Common myeloid progenitor, CD34-positive (primary cell): Measurements from ENCODE around the gene GNG10.

ENCODE experiments used
- CTCF ChIA-PET: fragments of 350-600 bp; sonication (Branson Sonifier 250); formaldehyde crosslinking; loops from one replicate; lab custom pipeline; 2021; ENCODE audit warnings: antibody characterized with exemption; lab: Charles Lee
- POLR2A ChIA-PET: fragments of 350-600 bp; sonication (Branson Sonifier 250); formaldehyde crosslinking; loops from one replicate; lab custom pipeline; 2021; ENCODE audit warnings: antibody characterized with exemption; lab: Charles Lee
- DNase-seq, 3 donors: peaks; one replicate each; pipeline versions ENCODE4 v3.0.0 to v3.0.0-alpha.2; 2013
- H3K27ac ChIP-seq, 2 experiments: 1 replicate in 1 of 2; 2 replicates in 1 of 2; pipeline ENCODE4 v1.7.0; 2013; ENCODE audit warnings: inconsistent platforms in 2 of 2, low read length in 2 of 2, mild to moderate bottlenecking in 2 of 2, low read depth in 1 of 2, moderate library complexity in 1 of 2; ENCODE audit not compliant: severe bottlenecking in 2 of 2, insufficient read depth in 1 of 2, poor library complexity in 1 of 2
- H3K27me3 ChIP-seq, 5 experiments: replicated peaks in 2 of 5; 1 replicate in 3 of 5; 2 replicates in 2 of 5; pipeline versions ENCODE4 v1.6.1 to v1.7.0; 2013; ENCODE audit warnings: low read length in 4 of 5, mild to moderate bottlenecking in 2 of 5, moderate library complexity in 2 of 5, inconsistent platforms in 1 of 5; ENCODE audit not compliant: insufficient read depth in 5 of 5, control insufficient read depth in 4 of 5
- H3K36me3 ChIP-seq, 4 experiments: 1 replicate in 2 of 4; 2 replicates in 2 of 4; pipeline versions ENCODE4 v1.6.1 to v1.7.0; 2013; ENCODE audit warnings: low read length in 3 of 4, control low read depth in 1 of 4, mild to moderate bottlenecking in 1 of 4; ENCODE audit not compliant: control insufficient read depth in 4 of 4, insufficient read depth in 4 of 4
- H3K4me1 ChIP-seq, 4 experiments: 1 replicate in 3 of 4; 2 replicates in 1 of 4; pipeline versions ENCODE4 v1.6.1 to v1.7.1; 2013; ENCODE audit warnings: low read length in 3 of 4, mild to moderate bottlenecking in 3 of 4, control low read depth in 1 of 4, inconsistent platforms in 1 of 4, moderate library complexity in 1 of 4; ENCODE audit not compliant: control insufficient read depth in 4 of 4, insufficient read depth in 4 of 4; ENCODE audit errors: control extremely low read depth in 1 of 4
- H3K4me3 ChIP-seq, 7 experiments: 1 replicate in 4 of 7; 2 replicates in 3 of 7; pipeline versions ENCODE4 v1.5.1 to v1.7.0; 2013; ENCODE audit warnings: mild to moderate bottlenecking in 7 of 7, low read length in 6 of 7, moderate library complexity in 6 of 7, inconsistent platforms in 2 of 7, low read depth in 2 of 7, control low read depth in 1 of 7; ENCODE audit not compliant: insufficient read depth in 4 of 7, control insufficient read depth in 1 of 7; ENCODE audit errors: extremely low read depth in 1 of 7
- H3K9me3 ChIP-seq, 5 experiments: 1 replicate in 4 of 5; 2 replicates in 1 of 5; pipeline versions ENCODE4 v1.6.1 to v1.7.1; 2013; ENCODE audit warnings: low read length in 4 of 5, mild to moderate bottlenecking in 2 of 5, inconsistent platforms in 1 of 5, low read depth in 1 of 5, moderate library complexity in 1 of 5; ENCODE audit not compliant: control insufficient read depth in 4 of 5, insufficient read depth in 2 of 5; ENCODE audit errors: control extremely low read depth in 1 of 5
- WGBS: methylation state at CpG from one replicate; pipeline ENCODE4 v1.1.5; 2013; ENCODE audit not compliant: insufficient coverage; 5-methylcytosine and 5-hydroxymethylcytosine counted together

The GNG10 gene

DNA sequence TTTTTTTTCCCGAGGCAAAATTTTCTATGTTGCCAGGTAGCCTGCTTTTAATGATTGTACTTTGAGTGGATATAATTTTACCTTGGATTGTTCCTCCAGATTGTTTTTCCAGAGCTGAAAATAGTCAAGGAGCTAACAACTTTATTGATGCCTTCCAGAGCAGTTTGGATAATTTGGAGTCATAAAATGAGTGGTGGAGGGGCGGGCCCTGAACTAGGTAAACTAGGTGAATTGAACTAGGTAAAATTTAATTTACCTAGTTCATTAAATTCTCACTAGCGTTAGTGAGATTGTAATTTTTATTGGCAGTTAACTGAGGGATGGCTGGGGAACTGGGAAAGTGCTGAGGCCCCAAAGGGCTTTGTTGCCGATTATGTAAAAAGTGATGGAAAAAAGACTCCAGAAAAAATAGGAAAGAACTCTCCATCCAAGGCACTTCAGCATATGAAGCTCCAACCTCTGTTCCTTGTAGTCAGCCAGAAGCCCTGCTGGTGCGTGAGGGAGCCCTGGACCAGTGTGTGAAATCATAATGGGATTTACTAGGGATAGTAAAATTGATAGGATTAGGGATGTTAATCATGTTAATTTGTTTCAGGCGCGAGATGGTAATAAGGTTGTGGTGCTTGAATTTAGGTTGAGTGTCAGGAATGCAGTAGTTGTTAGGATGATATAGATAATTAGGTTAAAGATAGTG lies 28.6 kb upstream of the GNG10 start:
- WGBS, result 100% methylated on average over 4 of the region's 7 CpGs
- no peak for DNase-seq
- Histone ChIP-seq H3K9me3 (no peaks in the 10 kb centered on the region), H3K36me3 (peaks cover 0 to 7% (median 0%) of the 10 kb centered on the region in 4 experiments), H3K27ac (no peak overlapping the region), H3K4me3 (peak overlapping the region in 3 of 7 experiments; percentile 79 to 92 (median 90)), H3K4me1 (peaks cover 12 to 26% (median 21%) of the 10 kb centered on the region in 4 experiments), H3K27me3 (no peaks in the 10 kb centered on the region)
- ChIA-PET CTCF (interaction anchor here (0.7 to 1.5 kb wide), 2 partner anchors 19 to 59 kb away, joined by 3 read pairs; no protein-coding TSS in a partner anchor), POLR2A (interaction anchor here (0.6 kb wide), 1 partner anchor 1989 kb away, joined by 3 read pairs; no protein-coding TSS in a partner anchor)

DNA sequence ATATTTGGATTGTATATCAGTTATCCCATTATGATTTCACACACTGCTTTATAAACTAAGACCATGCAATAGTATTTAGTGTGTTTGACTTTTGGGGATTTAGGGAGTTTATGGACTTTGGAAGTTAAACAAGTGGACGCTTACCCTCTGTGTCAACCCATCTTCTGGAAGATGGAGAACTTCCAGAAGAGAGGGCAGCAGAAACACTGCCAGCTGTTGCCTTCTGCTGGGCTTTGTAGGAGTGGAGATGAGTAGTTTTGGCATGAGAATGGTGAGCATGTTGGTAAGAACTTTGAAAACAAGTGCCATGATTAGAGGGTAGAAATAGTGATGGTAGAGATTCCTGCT lies 28.0 kb upstream of the GNG10 start:
- 100% methylated on average over 1 of the region's 1 CpG for WGBS
- peaks cover 0 to 7% (median 0%) of the 10 kb centered on the region in 4 experiments for H3K36me3 ChIP-seq
- H3K9me3 ChIP-seq, result no peaks in the 10 kb centered on the region
- no peaks in the 10 kb centered on the region for H3K27me3 ChIP-seq
- no peak overlapping the region for H3K27ac ChIP-seq
- ChIA-PET POLR2A (interaction anchor here (0.6 kb wide), 1 partner anchor 1989 kb away, joined by 3 read pairs; no protein-coding TSS in a partner anchor), CTCF (no interaction called here)
- peaks cover 12 to 26% (median 21%) of the 10 kb centered on the region in 4 experiments for H3K4me1 ChIP-seq
- no peak for DNase-seq
- no peak overlapping the region for H3K4me3 ChIP-seq

DNA sequence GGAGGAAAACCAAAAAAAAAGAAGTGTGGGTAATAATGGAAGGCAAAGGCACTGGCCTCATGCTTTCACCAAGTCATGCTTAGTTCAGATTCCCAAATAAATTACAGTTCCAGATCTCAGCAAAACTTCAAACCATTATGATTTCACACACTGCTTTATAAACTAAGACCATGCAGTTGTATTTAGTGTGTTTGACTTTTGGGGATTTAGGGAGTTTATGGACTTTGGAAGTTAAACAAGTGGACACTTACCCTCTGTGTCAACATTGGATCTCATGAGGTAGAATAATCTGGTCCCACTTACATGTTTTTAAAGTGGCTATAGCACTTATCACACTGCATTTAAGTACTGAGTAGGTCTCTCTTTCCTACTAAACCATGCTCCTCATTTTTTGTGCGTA lies 26.5 kb upstream of the GNG10 start:
- DNase-seq, result no peak
- CTCF ChIA-PET, result no interaction called here
- POLR2A ChIA-PET, result no interaction called here
- peaks cover 12 to 26% (median 21%) of the 10 kb centered on the region in 4 experiments for H3K4me1 ChIP-seq
- peaks cover 0 to 10% (median 0%) of the 10 kb centered on the region in 4 experiments for H3K36me3 ChIP-seq
- no CpG with 5 or more reads among the region's 1 CpG for WGBS
- H3K9me3 ChIP-seq, result no peaks in the 10 kb centered on the region
- H3K27me3 ChIP-seq, result no peaks in the 10 kb centered on the region
- no peak overlapping the region for H3K4me3 ChIP-seq
- H3K27ac ChIP-seq, result no peak overlapping the region

DNA sequence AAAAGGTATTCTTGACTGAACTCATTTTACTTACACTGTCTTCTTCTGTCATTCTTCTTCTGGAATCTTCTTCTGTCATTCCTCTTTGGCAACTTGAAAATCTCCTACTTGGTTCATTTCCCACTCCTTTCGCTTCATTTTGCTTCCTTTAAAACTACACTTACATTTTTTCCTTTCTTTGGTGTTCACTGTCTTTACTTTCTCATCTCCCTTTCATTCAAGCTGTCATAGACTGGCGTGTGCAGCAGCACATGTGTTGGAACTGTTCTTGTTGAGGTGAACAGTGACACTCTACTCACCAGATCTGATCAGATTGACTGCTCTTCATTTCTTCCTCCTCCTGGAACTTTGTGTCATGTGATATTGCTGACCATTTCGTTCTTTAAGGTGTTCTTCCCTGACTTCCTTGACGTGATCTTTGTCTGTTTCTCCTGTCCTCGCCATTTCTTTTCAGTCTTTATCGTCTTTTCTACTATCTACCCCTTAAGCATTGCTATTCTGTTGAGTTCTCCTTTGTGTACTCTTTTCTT lies 23.9 kb upstream of the GNG10 start:
- Histone ChIP-seq H3K36me3 (peaks cover 0 to 10% (median 0%) of the 10 kb centered on the region in 4 experiments), H3K4me1 (peaks cover 0 to 10% (median 7%) of the 10 kb centered on the region in 4 experiments), H3K27ac (no peak overlapping the region), H3K9me3 (no peaks in the 10 kb centered on the region), H3K27me3 (no peaks in the 10 kb centered on the region), H3K4me3 (no peak overlapping the region)
- POLR2A ChIA-PET, result no interaction called here
- CTCF ChIA-PET, result interaction anchor here (0.7 kb wide), 1 partner anchor 166 kb away, joined by 3 read pairs; no protein-coding TSS in a partner anchor
- DNase-seq, result no peak
- 82% methylated on average over 6 of the region's 6 CpGs for WGBS

- ChIA-PET CTCF (no interaction called here), POLR2A (interaction anchor here (0.7 to 1.1 kb wide), 2 partner anchors 13 to 24 kb away, joined by 3 to 4 read pairs; partner anchors contain the start of gene DNAJC25)
- Histone ChIP-seq H3K9me3 (no peaks in the 10 kb centered on the region), H3K27me3 (no peaks in the 10 kb centered on the region), H3K4me1 (no peaks in the 10 kb centered on the region), H3K36me3 (peaks cover 4 to 40% (median 14%) of the 10 kb centered on the region in 4 experiments), H3K4me3 (no peak overlapping the region), H3K27ac (no peak overlapping the region)
- DNase-seq, result no peak
- WGBS, result 89% methylated on average over 4 of the region's 8 CpGs
These were observed 17.1 kb upstream of the GNG10 start for GRCh38 chr9:111644195-111644772.

- WGBS, result no CpG with 5 or more reads among the region's 1 CpG
- H3K36me3 ChIP-seq, result peaks cover 4 to 44% (median 16%) of the 10 kb centered on the region in 4 experiments
- no peak overlapping the region for H3K4me3 ChIP-seq
- no peaks in the 10 kb centered on the region for H3K9me3 ChIP-seq
- ChIA-PET POLR2A (no interaction called here), CTCF (no interaction called here)
- H3K27me3 ChIP-seq, result no peaks in the 10 kb centered on the region
- no peak overlapping the region for H3K27ac ChIP-seq
- DNase-seq, result no peak
- no peaks in the 10 kb centered on the region for H3K4me1 ChIP-seq
These were observed 15.6 kb upstream of the GNG10 start for GRCh38 chr9:111645806-111646205.

DNA sequence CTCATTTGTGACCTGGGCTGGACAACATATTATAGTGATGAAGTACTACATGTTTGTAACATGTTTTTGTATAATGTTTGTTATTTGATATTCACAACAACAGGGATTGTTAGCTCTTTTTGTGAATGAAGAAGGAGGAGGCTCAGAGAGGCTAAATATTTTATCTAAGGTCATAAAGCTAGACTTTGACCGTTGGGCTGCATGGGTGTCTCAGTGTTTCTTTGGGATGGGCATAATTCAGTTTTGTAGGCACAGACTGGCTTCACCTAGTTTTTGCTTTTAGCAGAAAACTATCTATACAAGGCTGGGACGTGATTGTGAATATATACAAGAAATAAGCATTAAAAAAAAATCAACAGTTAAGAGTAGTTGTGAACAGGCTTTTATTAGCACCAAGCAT lies 15.0 kb upstream of the GNG10 start:
- POLR2A ChIA-PET, result no interaction called here
- Histone ChIP-seq H3K27ac (no peak overlapping the region), H3K4me3 (no peak overlapping the region), H3K27me3 (no peaks in the 10 kb centered on the region), H3K36me3 (peaks cover 4 to 44% (median 16%) of the 10 kb centered on the region in 4 experiments), H3K4me1 (no peaks in the 10 kb centered on the region), H3K9me3 (no peaks in the 10 kb centered on the region)
- WGBS, result no CpG with 5 or more reads among the region's 2 CpGs
- CTCF ChIA-PET, result no interaction called here
- DNase-seq, result no peak
